MM.1S (cell line): ENCODE measurements around the gene FGF12.

Source experiments
- EZH2 ChIP-seq: fragments of 300-600 bp; sonication (generic); optimal IDR thresholded peaks from 2 replicates; pipeline ENCODE3; 2017; ENCODE audit warnings: low read depth, mild to moderate bottlenecking, antibody characterized with exemption, low read length, mixed read lengths
- TF ChIP-seq, protein P1 (sequence below): fragments of 300-600 bp; sonication (generic); IDR thresholded peaks from 2 replicates; pipeline ENCODE4 v1.5.1; 2016; ENCODE audit warnings: antibody characterized with exemption, low read length, mixed read lengths

DNA sequence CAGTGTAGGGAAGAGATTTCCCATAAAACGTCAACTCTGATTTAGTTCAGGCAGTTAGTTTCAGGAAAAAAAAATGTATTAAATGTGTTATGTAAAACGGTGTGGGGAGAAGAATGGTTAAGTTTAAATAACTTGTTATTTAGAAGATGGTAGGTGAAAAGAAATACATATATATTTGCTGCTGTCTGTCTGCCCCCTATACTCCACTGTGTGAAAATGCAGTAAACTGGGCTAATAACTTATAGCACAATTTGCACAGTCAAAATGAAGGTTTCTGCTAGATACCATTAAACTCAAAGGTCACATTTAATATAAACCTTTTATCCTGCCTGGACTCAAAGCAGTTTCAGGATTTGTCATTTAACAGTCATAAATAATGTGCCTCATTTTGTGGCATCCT is 515.0 kb downstream of the FGF12 start:
- TF ChIP-seq, protein P1, sequence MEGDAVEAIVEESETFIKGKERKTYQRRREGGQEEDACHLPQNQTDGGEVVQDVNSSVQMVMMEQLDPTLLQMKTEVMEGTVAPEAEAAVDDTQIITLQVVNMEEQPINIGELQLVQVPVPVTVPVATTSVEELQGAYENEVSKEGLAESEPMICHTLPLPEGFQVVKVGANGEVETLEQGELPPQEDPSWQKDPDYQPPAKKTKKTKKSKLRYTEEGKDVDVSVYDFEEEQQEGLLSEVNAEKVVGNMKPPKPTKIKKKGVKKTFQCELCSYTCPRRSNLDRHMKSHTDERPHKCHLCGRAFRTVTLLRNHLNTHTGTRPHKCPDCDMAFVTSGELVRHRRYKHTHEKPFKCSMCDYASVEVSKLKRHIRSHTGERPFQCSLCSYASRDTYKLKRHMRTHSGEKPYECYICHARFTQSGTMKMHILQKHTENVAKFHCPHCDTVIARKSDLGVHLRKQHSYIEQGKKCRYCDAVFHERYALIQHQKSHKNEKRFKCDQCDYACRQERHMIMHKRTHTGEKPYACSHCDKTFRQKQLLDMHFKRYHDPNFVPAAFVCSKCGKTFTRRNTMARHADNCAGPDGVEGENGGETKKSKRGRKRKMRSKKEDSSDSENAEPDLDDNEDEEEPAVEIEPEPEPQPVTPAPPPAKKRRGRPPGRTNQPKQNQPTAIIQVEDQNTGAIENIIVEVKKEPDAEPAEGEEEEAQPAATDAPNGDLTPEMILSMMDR = peak; percentile 19; the same call in 1 of the 2 replicates
- TF ChIP-seq EZH2 = no peak
